NCI-H187 treated with DMSO at 0.1 percent for 48 hours (cell line): Measurements from ENCODE around the gene SIPA1L3.

ENCODE experiments used
- DNase-seq: peaks from one replicate; lab custom pipeline; 2025; lab: John Stamatoyannopoulos, UW

SIPA1L3 gene

DNA sequence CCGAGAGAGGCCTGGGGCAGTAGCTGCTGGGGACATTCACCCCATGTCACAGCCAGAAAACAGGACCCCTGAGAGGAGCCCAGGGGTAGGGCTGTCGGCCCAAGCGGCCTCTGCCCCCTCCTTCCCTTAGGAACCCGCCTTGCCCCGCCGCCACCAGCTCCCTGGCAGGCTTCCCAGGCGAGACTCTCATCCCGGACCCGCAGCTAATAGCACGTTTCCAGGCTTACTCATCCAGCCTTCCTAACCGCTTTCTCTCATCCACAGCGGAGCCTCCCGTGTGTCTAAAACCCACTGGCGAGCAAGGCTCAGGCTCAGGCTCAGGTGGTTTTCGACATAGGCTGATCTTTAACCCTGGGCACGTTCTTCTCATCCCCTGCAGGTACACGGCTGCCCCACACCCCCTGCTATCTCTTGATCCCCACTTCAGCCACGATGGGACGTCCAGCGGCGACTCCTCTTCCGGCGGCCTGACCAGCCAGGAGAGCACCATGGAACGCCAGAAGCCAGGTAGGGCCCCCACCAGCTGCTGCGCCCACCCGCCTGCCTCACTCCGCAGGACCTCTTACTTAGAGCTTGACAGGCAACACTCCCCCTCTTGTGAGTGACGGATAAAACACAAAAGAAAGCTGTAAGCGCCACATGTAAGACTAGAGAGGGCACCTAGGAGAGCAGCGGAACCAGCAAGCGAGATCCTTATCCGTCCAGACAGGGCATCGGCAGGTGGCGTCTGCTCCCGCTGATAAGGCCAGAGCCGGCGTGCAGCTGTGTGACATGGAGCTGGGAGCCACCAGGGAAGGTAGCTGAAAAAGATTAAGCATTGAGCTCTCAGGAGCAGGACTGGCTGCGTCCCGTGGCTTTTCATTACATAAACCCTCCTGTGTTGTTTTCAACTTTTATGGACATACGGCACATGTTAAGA is 245.7 kb downstream of the SIPA1L3 start:
- DNase-seq = no peak

DNA sequence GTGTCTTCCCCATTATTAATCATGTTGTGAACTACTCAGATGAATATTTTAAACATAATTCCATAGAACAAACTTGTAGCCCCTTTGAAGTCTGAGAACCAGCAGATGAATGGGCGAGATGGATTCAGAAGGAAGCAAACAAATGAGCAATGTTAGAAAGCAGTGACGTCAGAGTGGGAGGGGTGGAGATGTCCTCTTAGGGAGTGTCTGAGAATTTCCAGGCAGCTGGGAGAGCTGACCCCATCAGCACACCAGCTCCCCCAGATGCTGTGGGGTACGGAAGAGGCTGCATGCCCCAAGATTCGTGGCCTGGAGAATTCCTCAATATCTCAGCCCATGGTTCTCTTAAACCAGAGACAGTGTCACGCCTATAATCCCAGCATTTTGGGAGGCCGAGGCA is 248.4 kb downstream of the SIPA1L3 start:
- no peak for DNase-seq

DNA sequence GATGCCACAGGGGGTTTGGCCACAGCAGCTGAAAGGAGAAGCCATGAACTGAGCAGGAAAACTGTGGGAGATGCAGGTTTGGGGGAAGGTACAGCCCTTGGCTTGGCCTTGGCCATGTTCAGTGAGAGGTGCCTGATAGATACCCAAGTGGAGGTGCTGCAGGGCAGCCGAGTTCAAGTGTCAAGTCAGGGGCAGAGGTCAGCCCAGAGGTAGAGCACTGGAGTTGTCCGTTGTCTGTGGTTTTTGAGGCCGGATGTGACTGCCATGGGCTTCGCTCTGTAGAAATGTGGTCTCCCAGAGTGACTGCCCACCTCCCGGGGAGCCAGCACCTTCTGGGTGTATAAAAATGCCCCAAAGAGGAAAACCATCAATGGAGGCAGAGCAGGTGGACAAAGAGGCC is 251.7 kb downstream of the SIPA1L3 start:
- DNase-seq = no peak

DNA sequence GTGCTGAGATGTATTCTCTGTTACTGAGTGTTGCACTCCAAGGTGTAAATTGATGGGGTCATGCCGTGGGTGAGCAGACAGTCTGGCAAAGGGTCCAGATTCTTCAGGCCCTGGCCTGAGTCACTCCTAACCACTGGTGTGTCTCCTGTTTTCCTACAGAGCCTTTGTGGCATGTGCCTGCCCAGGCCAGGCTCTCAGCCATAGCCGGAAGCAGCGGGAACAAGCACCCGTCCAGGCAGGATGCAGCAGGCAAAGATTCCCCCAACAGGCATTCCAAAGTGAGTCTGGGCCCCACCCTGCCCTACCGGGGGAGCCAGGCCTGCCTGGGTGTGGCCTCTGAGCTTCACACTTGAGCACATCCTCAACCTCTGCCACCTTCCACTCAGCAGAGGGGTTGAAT is 255.1 kb downstream of the SIPA1L3 start:
- no peak for DNase-seq

DNA sequence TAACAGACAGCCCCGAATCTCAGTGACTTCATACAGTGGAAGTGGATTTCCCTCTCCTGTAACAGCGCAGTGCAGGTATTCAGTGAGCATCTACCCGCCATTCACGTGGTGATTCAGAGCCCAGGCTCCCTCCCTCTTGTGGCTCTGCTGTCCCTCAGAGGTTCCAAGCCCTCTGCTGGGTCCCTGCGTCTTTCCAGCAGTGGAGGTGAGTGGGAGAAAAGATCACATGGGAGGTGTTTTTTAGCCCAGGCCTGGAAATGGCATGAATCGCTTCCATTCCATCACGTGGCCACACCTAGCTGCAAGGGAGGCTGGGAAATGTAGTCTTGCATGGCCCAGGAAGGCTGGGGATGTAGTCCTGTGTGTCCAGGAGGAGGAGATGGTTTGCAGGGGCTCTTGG is 255.6 kb downstream of the SIPA1L3 start:
- no peak for DNase-seq

DNA sequence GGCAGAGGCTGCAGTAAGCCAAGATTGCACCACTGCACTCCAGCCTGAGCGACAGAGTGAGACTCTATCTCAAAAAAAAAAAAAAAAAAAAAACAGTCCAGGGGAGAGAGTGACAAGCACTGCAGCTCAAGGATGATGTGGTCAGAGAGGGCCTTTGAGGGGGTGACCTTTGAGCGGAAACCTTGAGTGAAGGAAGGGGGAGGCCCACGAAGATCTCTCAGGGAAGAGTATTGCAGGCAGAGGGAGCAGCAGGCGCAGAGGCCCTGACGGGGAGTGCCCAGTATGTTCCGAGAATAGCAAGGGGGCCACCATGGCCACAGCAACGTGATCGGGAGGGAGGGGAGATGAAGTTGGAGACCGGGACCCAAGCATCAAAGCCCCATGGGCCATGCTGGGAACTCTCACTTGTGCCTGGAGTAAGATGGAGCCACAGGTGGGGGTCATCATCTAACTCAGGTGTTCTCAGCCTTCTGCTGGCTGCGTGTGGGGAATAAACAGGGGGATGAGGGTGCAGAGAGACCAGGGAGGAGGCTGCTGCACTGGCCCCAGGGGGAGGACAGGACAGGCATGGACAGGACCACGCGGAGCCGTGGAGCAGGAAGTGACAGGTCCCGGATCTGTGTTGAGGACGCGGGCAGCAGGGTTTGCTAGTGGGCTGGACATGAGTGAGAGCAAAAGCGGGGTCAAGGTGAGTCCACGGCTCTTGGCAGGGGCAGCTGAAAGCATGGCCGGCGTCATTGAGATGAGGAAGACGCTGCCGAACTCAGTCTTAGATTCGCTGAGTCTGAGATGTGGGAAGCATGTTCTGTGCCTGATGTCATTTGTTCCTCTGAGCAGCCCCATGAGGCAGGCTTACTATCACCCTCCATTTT is 256.6 kb downstream of the SIPA1L3 start:
- no peak for DNase-seq

DNA sequence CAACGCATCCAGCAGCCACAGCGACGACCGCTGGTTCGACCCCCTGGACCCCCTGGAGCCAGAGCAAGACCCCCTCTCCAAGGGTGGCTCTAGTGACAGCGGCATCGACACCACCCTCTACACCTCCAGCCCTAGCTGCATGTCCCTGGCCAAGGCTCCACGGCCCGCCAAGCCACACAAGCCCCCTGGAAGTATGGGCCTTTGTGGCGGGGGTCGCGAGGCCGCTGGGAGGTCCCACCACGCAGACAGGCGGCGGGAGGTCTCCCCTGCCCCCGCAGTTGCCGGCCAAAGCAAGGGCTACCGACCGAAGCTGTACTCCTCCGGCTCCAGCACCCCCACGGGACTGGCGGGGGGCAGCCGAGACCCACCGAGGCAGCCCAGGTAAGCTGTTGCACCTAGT is 257.5 kb downstream of the SIPA1L3 start:
- DNase-seq = no peak

DNA sequence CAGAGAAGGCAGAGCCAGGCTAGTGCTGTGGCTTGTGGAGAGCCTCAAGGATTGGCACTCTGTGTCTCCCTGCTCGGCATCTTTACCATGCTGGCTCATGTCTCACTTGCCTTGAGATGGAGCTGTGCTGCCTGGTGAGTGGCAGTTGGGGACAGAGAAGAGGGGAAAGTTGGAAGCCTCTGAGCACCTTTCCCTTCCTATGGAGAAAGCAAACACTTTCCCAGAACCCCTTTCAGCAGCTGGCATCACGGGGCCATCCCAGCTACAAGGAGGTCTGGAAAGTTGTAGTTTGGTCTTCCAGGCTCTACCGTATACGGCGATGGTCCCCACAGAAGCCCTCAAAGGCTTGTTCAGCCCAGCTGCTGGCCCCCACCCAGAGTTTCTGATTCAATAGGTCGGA is 258.3 kb downstream of the SIPA1L3 start:
- no peak for DNase-seq

DNA sequence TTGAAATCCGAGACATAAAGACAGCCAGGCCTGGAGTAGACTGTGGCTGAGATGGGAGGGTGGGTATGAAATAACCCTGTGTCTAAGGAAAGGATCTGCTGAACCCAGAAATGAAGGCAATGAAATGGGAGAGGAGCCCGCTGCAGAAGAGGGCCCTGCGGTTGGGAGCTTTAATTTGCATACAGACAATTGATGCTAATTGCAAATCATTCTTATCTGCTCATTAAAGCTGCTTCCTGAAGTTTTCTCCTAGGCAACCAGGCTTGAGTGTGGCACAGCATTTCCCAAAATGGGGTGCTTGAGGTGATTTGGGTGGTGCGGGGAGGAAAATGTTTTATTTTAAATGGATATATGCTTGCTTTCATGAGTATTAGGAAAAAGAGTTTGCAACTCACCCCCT is 261.6 kb downstream of the SIPA1L3 start:
- no peak for DNase-seq

DNA sequence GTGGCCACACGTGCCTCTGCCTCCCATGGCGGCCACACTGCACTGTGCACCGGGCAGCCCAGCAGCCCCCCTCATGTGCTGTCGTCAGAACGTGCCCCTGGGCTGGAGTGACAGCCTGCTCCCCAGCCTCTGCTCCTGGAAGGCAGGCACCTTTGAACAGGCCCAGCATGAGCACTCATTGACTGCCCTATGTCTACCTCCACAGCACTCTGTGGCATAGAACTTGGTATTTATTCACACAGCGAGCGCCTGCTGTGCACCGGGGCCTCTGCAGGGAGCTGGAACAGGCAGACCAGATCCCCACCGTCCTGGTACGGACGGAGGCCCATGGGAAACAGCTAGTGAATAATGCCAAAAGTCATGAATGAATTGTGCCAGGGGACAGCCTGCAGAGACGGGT is 263.3 kb downstream of the SIPA1L3 start:
- DNase-seq = no peak

DNA sequence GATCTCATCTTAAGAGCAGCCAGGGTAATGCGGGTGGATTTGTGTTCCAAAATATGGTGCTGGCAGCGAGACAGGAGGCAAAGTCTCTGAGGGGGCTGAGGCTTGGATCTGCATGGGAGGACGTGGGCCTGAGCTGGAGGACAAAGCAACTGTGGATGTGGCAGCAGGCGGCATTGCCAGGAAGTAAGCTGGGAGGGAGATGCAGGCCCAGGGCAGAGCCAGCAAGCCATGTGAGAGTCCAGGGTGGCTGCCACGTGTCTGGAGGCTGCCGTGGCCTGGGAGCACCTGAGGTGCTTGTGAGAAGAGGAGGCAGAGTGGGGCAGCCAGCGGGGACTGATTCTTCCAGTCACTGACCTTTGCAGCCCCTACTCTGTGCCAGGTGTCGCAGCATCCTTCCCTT is 265.0 kb downstream of the SIPA1L3 start:
- DNase-seq = no peak

DNA sequence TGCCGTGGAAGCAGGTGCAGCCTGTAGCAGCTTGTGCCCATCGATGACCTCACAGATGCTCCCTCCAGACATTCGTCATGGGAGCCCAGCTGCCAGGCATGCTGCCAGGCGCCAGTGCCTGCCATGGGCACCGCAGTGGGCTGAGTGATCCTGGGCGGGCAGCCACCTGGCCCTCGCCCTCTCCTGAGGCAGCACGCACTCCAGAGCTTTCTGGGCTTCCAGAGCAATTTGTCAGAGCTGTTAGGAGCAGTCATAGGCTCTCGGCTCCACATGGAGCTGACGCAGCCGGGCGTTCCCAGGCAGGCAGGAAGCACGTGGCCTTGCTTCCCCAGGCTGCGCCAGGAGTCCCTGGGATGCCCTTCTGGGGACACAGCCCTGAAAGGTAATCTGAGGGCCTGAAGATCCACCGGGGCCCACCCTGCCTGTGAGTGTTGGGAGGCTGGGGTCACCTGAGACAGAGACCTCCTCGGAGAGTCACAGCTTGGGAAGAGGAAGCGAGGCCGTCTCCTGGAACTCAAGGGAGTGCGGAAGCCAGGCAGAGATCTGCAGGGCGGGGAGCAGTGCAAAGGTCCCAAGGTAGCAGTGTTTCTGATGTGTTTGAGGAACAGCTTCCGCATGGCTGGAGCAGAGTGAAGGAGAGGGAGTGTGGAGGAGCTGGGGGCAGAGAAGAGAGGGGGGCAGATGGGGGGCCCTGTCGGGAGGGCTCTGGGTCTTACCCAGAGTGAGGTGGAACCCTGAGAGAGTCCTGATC is 266.5 kb downstream of the SIPA1L3 start:
- no peak for DNase-seq

DNA sequence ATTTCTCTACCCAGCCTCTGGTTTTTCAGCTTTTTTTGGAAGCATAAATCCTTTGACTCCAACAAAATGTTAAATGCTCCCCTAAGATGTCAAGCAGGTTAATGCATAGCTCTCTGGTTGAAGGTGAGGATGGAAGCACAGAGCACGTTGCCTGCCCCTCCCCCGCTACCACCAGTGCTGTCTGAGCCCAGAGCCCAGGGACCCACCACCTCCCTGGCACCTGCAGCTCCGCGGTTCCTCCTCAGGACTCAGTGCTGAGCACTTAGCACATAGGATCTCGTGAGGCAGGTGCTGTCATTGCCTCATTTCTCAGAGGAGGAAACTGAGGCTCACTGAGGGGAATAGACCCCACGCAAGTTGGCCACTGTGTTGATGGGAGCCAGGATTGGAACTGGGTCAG is 268.4 kb downstream of the SIPA1L3 start:
- no peak for DNase-seq

DNA sequence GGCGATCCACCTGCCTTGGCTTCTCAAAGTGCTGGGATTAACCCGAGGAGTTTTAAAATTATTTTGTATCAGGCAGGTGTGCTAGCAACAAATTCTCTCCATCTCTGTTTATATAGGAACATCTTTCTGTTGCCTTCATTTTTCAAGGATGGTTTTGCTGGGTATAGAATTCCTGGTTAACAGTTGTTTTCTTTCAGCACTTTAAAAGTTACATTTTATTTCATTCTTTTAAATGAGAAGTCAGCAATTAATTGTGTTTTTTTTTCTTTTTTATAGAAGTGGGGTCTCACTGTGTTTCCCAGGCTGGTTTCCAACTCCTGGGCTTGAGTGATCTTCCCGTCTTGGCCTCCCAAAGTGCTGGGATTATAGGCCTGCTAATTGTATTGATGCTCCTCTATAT is 273.1 kb downstream of the SIPA1L3 start:
- no peak for DNase-seq

DNA sequence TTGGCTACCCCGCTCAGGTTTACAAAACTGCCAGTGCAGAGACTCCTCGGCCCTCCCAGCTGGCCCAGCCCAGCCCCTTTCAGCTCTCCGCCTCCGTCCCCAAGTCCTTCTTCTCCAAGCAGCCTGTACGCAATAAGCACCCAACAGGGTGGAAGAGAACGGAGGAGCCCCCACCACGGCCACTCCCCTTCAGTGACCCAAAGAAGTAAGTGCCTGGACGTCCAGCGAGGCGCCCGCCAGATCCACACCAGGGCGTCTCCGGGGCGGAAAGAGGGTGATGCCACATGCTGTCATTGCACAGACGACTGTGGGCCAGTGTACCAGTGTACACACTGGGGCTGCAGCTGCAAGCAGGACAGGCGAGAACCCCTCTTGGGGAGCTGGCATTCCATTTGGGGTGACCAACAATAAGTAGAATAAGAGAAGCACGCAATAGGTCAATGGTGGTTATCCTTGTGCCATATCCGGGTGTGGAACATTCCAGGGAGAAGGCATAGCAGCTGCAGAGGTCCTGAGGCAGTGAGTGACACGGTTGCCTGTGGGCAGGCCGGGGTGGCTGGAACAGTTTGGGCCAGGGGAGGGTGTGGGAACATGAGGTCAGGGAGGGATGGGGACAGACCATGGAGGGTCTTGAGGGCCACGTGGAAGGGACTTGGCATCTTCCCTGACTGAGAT is 275.7 kb downstream of the SIPA1L3 start:
- no peak for DNase-seq

DNA sequence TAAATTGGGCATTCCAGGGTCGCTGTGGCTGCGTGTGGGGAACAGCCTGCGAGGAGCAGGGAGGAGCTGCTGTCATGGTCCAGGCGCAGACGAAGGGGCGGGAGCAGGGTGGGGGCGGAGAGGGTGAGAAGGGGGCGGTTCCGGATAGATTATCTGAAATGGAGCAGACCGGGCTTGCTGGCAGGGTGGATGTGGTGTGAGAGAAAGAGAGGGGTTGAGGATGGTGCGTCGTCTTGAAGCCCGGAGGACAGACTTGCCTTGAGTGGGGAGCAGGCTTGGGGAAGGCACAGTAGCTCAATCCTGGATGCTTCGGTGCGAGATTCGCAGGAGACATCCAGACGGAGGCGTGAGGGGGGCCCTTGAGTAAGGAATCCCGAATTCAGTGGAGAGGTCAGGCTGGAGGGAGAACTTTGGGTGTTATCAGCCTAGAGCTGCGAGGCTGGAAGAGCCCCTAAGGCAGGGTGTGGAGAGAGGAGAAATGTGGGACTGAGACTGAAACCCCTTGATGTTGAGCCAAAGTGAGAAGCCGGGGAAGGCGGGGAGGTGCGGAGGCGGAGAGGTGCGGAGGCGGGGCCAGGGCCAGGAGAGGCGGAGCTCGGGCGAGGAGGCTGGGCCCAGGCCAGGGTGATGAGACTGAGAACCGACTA is 276.4 kb downstream of the SIPA1L3 start:
- DNase-seq = no peak

DNA sequence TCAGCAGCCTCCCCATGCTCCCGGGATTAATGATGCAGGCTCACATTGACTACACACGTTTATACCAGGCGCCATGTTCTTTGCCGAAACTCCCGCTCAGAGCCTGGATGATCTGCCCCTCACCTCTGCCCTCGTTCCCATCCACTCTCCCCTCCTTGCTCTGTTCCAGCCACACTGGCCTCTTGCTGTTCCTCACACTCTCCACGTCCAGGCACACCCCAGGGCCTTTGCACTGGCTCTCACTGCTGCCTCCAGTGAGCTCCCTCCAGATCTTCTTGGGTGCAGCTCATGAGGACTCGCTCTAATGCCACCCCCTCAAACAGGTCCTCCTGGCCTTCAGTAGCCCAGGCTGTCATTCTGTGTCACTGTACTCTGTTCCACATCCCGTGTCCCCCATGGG is 277.8 kb downstream of the SIPA1L3 start:
- no peak for DNase-seq

DNA sequence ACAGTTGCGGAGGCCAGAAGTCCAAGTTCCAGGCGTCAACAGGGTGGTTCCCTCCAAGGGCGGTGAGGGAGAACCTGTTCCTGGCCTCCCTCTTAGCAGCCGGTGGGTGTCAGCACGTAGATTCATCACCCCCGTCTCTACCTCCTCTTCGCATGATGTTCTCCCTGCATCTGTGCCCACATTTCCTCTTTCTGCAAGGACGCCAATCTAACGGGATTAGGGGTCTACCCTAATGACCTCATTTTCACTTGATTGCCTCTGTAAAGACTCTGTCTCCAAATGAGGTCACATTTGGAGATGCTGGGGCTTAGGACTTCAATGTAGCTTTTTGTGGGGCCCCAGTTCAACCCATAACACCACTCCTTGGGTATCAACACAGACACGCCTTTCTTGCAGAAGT is 278.6 kb downstream of the SIPA1L3 start:
- no peak for DNase-seq

DNA sequence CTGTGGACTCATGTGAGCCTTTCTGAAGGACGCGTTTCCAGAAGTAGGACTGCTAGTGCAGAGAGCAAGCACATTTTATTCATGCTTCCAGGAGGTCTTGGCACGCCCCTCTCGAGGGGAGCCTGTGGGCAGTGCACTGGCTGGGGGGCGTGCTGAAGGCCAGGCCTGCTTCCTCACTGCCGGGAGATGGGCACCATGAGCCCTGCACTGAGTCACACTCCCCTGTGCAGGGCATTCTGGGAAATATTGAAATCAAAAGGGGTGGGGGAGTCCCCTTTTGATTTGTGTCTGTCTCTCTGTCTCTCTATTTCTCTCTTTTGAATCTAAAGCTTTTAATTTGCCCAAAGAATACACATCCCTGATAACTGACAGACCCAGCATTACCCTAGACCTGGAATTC is 283.1 kb downstream of the SIPA1L3 start:
- DNase-seq = no peak

DNA sequence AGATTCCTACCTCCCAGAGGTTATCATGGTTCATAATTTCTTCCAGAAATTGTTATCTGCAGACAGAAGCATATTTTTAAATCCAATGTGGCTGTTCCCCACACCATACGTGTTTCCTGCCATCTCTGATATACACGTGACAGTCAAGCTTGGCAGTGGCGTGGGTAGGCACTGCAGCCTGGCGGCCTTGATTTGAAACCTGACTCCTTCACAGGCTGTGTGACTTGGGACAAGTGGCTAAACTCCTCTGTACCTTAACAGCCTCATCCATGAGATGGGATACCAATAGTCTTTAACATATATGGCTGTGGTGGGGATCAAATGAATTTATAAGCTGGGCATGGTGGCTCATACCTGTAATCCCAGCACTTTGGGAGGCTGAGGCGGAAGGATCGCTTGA is 283.8 kb downstream of the SIPA1L3 start:
- DNase-seq = no peak

DNA sequence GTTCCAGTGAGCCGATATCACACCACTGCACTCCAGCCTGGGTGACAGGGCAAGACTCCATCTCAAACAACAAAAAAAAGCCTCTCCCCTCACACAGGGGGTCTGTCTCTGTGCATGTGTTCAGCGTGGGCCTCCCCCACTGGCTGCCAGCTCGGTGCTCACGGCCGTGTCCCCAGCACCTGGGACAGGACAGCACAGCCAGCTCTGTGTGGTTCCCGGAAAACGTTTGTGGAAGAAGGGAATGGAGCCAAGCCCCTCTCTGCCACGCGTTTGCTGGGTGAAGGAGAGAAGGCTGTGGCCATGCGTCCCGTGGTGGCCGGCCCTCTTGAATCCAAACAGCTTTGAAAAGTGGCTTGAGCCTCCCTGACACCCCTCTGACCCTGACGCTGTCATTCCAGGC is 284.7 kb downstream of the SIPA1L3 start:
- no peak for DNase-seq
